PC-3 (cell line): ENCODE measurements around the gene DHCR7. TPM values are rescaled to one million over a fixed set of nuclear protein-coding genes. Genes with fewer than 3 reads are reported as not detected.
A peak's percentile ranks its signal among the peaks of the same experiment; 100 is the strongest.

Experiments
- ATAC-seq: fragments of 200-7000 bp; cut with Tn5 transposase; 2 replicates; pipeline ENCODE4 v1.9.1; 2020; ENCODE audit warnings: mild to moderate bottlenecking, moderate library complexity
- BruUV-seq: library from RNA; stranded (reverse); fragments of 400-500 nt; replicated peaks from 2 replicates; lab custom pipeline; 2021; lab: Mats Ljungman, UMichigan
- CTCF ChIA-PET: fragments of 300-600 bp; sonication (Branson Sonifier 250); formaldehyde crosslinking; loops from one replicate; lab custom pipeline; 2022; ENCODE audit warnings: antibody characterized with exemption; lab: Charles Lee
- POLR2A ChIA-PET: fragments of 300-600 bp; sonication (Branson Sonifier 250); formaldehyde crosslinking; loops from one replicate; lab custom pipeline; 2022; ENCODE audit warnings: antibody characterized with exemption; ENCODE audit not compliant: unreplicated experiment; lab: Charles Lee
- DNase-seq: peaks from one replicate; pipeline ENCODE4 v3.0.0-alpha.2; 2015
- H2AFZ ChIP-seq: fragments of 300-600 bp; sonication (generic); 2 replicates; pipeline ENCODE4 v1.6.0; 2016; ENCODE audit warnings: antibody characterized with exemption, low read length
- H3F3A ChIP-seq: fragments of 300-600 bp; sonication (generic); one replicate; pipeline ENCODE4 v1.6.0; 2017; ENCODE audit warnings: antibody characterized with exemption, low read length, control low read depth, mild to moderate bottlenecking; ENCODE audit not compliant: unreplicated experiment
- H3K27ac ChIP-seq: fragments of 300-600 bp; sonication (generic); 2 replicates; pipeline ENCODE4 v1.5.1; 2016; ENCODE audit warnings: mild to moderate bottlenecking, low read length
- H3K27me3 ChIP-seq: fragments of 300-600 bp; sonication (generic); 2 replicates; pipeline ENCODE4 v1.6.1; 2016; ENCODE audit warnings: low read length, mixed read lengths
- H3K36me3 ChIP-seq: fragments of 300-600 bp; sonication (generic); 2 replicates; pipeline ENCODE4 v1.6.1; 2016; ENCODE audit warnings: low read depth, mixed run types, low read length, mixed read lengths
- H3K4me1 ChIP-seq: fragments of 300-600 bp; sonication (generic); 2 replicates; pipeline ENCODE4 v1.5.1; 2016; ENCODE audit warnings: low read length; ENCODE audit not compliant: insufficient read depth
- H3K4me2 ChIP-seq: fragments of 300-600 bp; sonication (generic); 2 replicates; pipeline ENCODE4 v1.6.0; 2016; ENCODE audit warnings: low read length
- H3K4me3 ChIP-seq: fragments of 300-600 bp; sonication (generic); 2 replicates; pipeline ENCODE4 v1.5.1; 2016; ENCODE audit warnings: mild to moderate bottlenecking, low read length, mixed read lengths
- H3K79me2 ChIP-seq: fragments of 300-600 bp; sonication (generic); 2 replicates; pipeline ENCODE4 v1.6.1; 2017; ENCODE audit warnings: low read length, mixed read lengths
- H3K9ac ChIP-seq: fragments of 300-600 bp; sonication (generic); 2 replicates; pipeline ENCODE4 v1.6.0; 2016; ENCODE audit warnings: mild to moderate bottlenecking, low read length
- H3K9me2 ChIP-seq: fragments of 300-600 bp; sonication (generic); replicated peaks from 2 replicates; pipeline ENCODE4 v1.6.1; 2016; ENCODE audit warnings: mixed run types, low read length, mixed read lengths
- H3K9me3 ChIP-seq: fragments of 300-600 bp; sonication (generic); 2 replicates; pipeline ENCODE4 v1.6.1; 2016; ENCODE audit warnings: low read length, mixed read lengths
- H4K20me1 ChIP-seq: fragments of 300-600 bp; sonication (generic); 2 replicates; pipeline ENCODE4 v1.6.1; 2016; ENCODE audit warnings: low read length, mixed read lengths
- EZH2 ChIP-seq: fragments of 300-600 bp; sonication (generic); IDR thresholded peaks from one replicate; pipeline ENCODE4 v1.6.1; 2017; ENCODE audit warnings: antibody characterized with exemption, mild to moderate bottlenecking, low read length; ENCODE audit not compliant: unreplicated experiment
- EZH2phosphoT487 ChIP-seq: fragments of 300-600 bp; sonication (generic); IDR thresholded peaks from 2 replicates; pipeline ENCODE4 v1.6.1; 2018; ENCODE audit warnings: mild to moderate bottlenecking, antibody characterized with exemption, low read length, borderline replicate concordance
- intact Hi-C: fragments of 100-400 bp; cut with micrococcal nuclease; formaldehyde crosslinking; loops from 2 replicates; pipeline ENCODE4 v1.9.0; 2023
- total RNA-seq: library from RNA; depleted of rRNA; stranded (reverse); fragments of >200 nt; gene quantifications from 2 replicates; pipeline ENCODE4 v1.2.3, GENCODE V29; 2014
- TF ChIP-seq, protein P1 (sequence below): fragments of 300-600 bp; sonication (generic); conservative IDR thresholded peaks from 2 replicates; pipeline ENCODE4 v1.5.1; 2017; ENCODE audit warnings: antibody characterized with exemption, low read depth, mild to moderate bottlenecking, low read length

Gene DHCR7
- total RNA-seq, 1 experiment from 2014 or later, result 127 TPM

DNA sequence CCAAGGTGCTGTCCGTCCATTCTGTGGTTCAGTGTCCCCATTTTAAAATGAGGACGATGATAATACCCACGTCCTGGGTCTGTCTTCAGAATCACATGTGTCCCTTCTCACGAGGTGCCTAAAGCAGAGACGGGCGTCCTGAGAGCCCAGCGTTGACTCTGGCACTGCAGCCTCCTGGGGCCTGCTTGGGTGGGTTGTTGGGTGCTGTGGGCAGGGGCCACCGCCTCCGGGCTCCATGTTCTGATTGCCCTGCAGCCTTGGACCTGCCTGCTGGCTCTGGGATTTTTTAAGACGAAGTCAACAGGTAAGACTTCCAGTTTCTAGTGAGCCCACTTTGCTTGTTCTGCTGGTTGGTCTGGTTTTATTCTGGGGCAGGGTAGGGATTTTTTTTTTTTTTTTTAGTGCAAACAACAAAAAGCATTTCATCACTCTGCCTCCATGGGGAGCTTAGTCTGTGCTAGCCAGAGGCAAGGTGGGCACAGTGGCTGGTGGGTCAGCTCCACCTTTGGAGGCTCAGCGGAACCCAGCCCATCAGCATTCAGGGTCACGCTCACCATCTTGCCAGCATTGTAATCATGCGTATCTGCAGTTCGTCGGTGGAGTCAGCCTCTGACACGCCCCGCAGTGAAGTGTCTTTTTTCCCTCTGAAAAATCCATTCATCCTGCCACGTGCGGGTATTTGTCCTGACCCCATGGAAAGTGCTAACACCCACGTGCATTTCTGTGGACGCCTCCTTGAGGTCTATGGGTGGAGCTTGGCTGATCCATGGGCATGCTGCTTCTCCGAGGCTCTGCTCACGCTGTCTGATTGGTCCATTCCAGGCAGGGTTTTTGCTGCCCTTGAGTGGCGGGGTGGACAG is 33.1 kb upstream of the DHCR7 start:
- Histone ChIP-seq H3K9me3 (no peaks in the 10 kb centered on the region), H3K4me2 (no peak overlapping the region), H3K27me3 (no peaks in the 10 kb centered on the region), H3K9me2 (no peaks in the 10 kb centered on the region), H4K20me1 (no peaks in the 10 kb centered on the region), H3K9ac (no peak overlapping the region), H3F3A (no peaks in the 10 kb centered on the region), H3K4me1 (peaks cover 10% of the 10 kb centered on the region; the same call in 1 of the 2 replicates), H3K79me2 (no peaks in the 10 kb centered on the region), H2AFZ (no peak overlapping the region), H3K36me3 (peaks cover 50% of the 10 kb centered on the region), H3K27ac (no peak overlapping the region), H3K4me3 (no peak overlapping the region)
- ATAC-seq, result no peak
- BruUV-seq, result no TSS peak
- no peak for TF ChIP-seq EZH2phosphoT487
- TF ChIP-seq EZH2, result no peak
- TF ChIP-seq, protein P1, sequence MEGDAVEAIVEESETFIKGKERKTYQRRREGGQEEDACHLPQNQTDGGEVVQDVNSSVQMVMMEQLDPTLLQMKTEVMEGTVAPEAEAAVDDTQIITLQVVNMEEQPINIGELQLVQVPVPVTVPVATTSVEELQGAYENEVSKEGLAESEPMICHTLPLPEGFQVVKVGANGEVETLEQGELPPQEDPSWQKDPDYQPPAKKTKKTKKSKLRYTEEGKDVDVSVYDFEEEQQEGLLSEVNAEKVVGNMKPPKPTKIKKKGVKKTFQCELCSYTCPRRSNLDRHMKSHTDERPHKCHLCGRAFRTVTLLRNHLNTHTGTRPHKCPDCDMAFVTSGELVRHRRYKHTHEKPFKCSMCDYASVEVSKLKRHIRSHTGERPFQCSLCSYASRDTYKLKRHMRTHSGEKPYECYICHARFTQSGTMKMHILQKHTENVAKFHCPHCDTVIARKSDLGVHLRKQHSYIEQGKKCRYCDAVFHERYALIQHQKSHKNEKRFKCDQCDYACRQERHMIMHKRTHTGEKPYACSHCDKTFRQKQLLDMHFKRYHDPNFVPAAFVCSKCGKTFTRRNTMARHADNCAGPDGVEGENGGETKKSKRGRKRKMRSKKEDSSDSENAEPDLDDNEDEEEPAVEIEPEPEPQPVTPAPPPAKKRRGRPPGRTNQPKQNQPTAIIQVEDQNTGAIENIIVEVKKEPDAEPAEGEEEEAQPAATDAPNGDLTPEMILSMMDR, result no peak
- CTCF ChIA-PET, result no interaction called here
- DNase-seq, result peak; percentile 57
- POLR2A ChIA-PET, result no interaction called here
- intact Hi-C loops, result no loop called here

DNA sequence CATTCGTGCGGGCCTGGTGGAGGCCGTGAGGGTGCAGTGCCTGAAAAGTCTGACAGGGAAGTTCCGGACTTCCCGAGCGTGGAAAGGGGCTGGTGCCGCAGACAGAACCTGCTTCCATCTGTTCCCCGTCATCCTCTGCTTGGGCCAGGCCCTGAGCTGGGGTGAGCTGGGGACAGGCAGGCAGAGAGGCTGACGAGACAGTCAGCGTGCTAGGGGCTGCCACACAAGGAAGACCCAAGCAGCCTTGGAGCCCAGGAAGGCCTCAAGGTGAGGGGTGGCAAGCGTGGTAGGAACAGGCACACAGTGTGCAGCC is 30.3 kb upstream of the DHCR7 start:
- intact Hi-C loops, result no loop called here
- Histone ChIP-seq H3K4me1 (peaks cover 10% of the 10 kb centered on the region; the same call in 1 of the 2 replicates), H3K79me2 (no peaks in the 10 kb centered on the region), H3F3A (no peaks in the 10 kb centered on the region), H4K20me1 (no peaks in the 10 kb centered on the region), H3K36me3 (peaks cover 43% of the 10 kb centered on the region), H3K4me2 (no peak overlapping the region), H3K27me3 (no peaks in the 10 kb centered on the region), H3K9ac (no peak overlapping the region), H3K9me3 (no peaks in the 10 kb centered on the region), H3K4me3 (no peak overlapping the region), H2AFZ (no peak overlapping the region), H3K27ac (no peak overlapping the region), H3K9me2 (no peaks in the 10 kb centered on the region)
- ChIA-PET POLR2A (interaction anchor here (0.6 kb wide), 1 partner anchor 339 kb away, joined by 3 read pairs; no protein-coding TSS in a partner anchor), CTCF (no interaction called here)
- BruUV-seq, result no TSS peak
- no peak for ATAC-seq
- no peak for DNase-seq
- TF ChIP-seq EZH2 (no peak), EZH2phosphoT487 (no peak)
- TF ChIP-seq, protein P1, result no peak
